ENCODE data around the gene MNAT1.

Gene MNAT1

GRCh38 chr14:60922050-60922449, 187.5 kb downstream of the MNAT1 start:
- no peaks in the 10 kb centered on the region for H3K4me1 ChIP-seq (ENCODE audit: insufficient read depth, low read length)
- no peaks in the 10 kb centered on the region for H3K36me3 ChIP-seq (ENCODE audit: insufficient read depth, low read length)
- H3K9ac ChIP-seq (ENCODE audit: low read depth, low read length): no peak overlapping the region
- H3K9me3 ChIP-seq (ENCODE audit: control insufficient read depth, insufficient read depth, low read length): no peaks in the 10 kb centered on the region

- H3K9me3 ChIP-seq (ENCODE audit: control insufficient read depth, insufficient read depth, low read length): no peaks in the 10 kb centered on the region
- no peaks in the 10 kb centered on the region for H3K36me3 ChIP-seq (ENCODE audit: insufficient read depth, low read length)
- no peaks in the 10 kb centered on the region for H3K4me1 ChIP-seq (ENCODE audit: insufficient read depth, low read length)
- no peak overlapping the region for H3K9ac ChIP-seq (ENCODE audit: low read depth, low read length)
Observed at GRCh38 chr14:60925286-60925685, 190.7 kb downstream of the MNAT1 start.

- H3K36me3 ChIP-seq (ENCODE audit: insufficient read depth, low read length): no peaks in the 10 kb centered on the region
- H3K4me1 ChIP-seq (ENCODE audit: insufficient read depth, low read length): no peaks in the 10 kb centered on the region
- no peak overlapping the region for H3K9ac ChIP-seq (ENCODE audit: low read depth, low read length)
- H3K9me3 ChIP-seq (ENCODE audit: control insufficient read depth, insufficient read depth, low read length): no peaks in the 10 kb centered on the region
Observed at GRCh38 chr14:60926002-60926401, 191.4 kb downstream of the MNAT1 start.

- no peaks in the 10 kb centered on the region for H3K9me3 ChIP-seq (ENCODE audit: control insufficient read depth, insufficient read depth, low read length)
- H3K36me3 ChIP-seq (ENCODE audit: insufficient read depth, low read length): no peaks in the 10 kb centered on the region
- no peak overlapping the region for H3K9ac ChIP-seq (ENCODE audit: low read depth, low read length)
- no peaks in the 10 kb centered on the region for H3K4me1 ChIP-seq (ENCODE audit: insufficient read depth, low read length)
Observed at GRCh38 chr14:60931218-60931617, 196.7 kb downstream of the MNAT1 start.

- Histone ChIP-seq H3K36me3 (ENCODE audit: insufficient read depth, low read length) (no peaks in the 10 kb centered on the region), H3K9ac (ENCODE audit: low read depth, low read length) (no peak overlapping the region), H3K9me3 (ENCODE audit: control insufficient read depth, insufficient read depth, low read length) (no peaks in the 10 kb centered on the region), H3K4me1 (ENCODE audit: insufficient read depth, low read length) (no peaks in the 10 kb centered on the region)
Observed at GRCh38 chr14:60933920-60934655, 199.5 kb downstream of the MNAT1 start.

GRCh38 chr14:60935319-60935718, 200.8 kb downstream of the MNAT1 start:
- H3K9ac ChIP-seq (ENCODE audit: low read depth, low read length): no peak overlapping the region
- no peaks in the 10 kb centered on the region for H3K9me3 ChIP-seq (ENCODE audit: control insufficient read depth, insufficient read depth, low read length)
- no peaks in the 10 kb centered on the region for H3K36me3 ChIP-seq (ENCODE audit: insufficient read depth, low read length)
- no peaks in the 10 kb centered on the region for H3K4me1 ChIP-seq (ENCODE audit: insufficient read depth, low read length)

GRCh38 chr14:60943637-60944032, 209.1 kb downstream of the MNAT1 start:
- H3K36me3 ChIP-seq (ENCODE audit: insufficient read depth, low read length): 0 out of 2 replicates have a peak, but pooled peaks cover 4% of the 10 kb centered on the region
- H3K9ac ChIP-seq (ENCODE audit: low read depth, low read length): no peak overlapping the region
- H3K4me1 ChIP-seq (ENCODE audit: insufficient read depth, low read length): 0 out of 2 replicates have a peak, but pooled peaks cover 4% of the 10 kb centered on the region
- no peaks in the 10 kb centered on the region for H3K9me3 ChIP-seq (ENCODE audit: control insufficient read depth, insufficient read depth, low read length)

- Histone ChIP-seq H3K9me3 (ENCODE audit: control insufficient read depth, insufficient read depth, low read length) (no peaks in the 10 kb centered on the region), H3K36me3 (ENCODE audit: insufficient read depth, low read length) (0 out of 2 replicates have a peak, but pooled peaks cover 4% of the 10 kb centered on the region), H3K9ac (ENCODE audit: low read depth, low read length) (no peak overlapping the region), H3K4me1 (ENCODE audit: insufficient read depth, low read length) (0 out of 2 replicates have a peak, but pooled peaks cover 4% of the 10 kb centered on the region)
Observed at GRCh38 chr14:60944204-60944603, 209.6 kb downstream of the MNAT1 start.

- no peak overlapping the region for H3K9ac ChIP-seq (ENCODE audit: low read depth, low read length)
- 0 out of 2 replicates have a peak, but pooled peaks cover 4% of the 10 kb centered on the region for H3K4me1 ChIP-seq (ENCODE audit: insufficient read depth, low read length)
- H3K9me3 ChIP-seq (ENCODE audit: control insufficient read depth, insufficient read depth, low read length): no peaks in the 10 kb centered on the region
- H3K36me3 ChIP-seq (ENCODE audit: insufficient read depth, low read length): 0 out of 2 replicates have a peak, but pooled peaks cover 4% of the 10 kb centered on the region
Observed at GRCh38 chr14:60945984-60946383, 211.4 kb downstream of the MNAT1 start.

GRCh38 chr14:60946773-60947172, 212.2 kb downstream of the MNAT1 start:
- Histone ChIP-seq H3K36me3 (ENCODE audit: insufficient read depth, low read length) (0 out of 2 replicates have a peak, but pooled peaks cover 4% of the 10 kb centered on the region), H3K4me1 (ENCODE audit: insufficient read depth, low read length) (0 out of 2 replicates have a peak, but pooled peaks cover 4% of the 10 kb centered on the region), H3K9me3 (ENCODE audit: control insufficient read depth, insufficient read depth, low read length) (no peaks in the 10 kb centered on the region), H3K9ac (ENCODE audit: low read depth, low read length) (no peak overlapping the region)

GRCh38 chr14:60951776-60952435, 217.3 kb downstream of the MNAT1 start:
- Histone ChIP-seq H3K9me3 (ENCODE audit: control insufficient read depth, insufficient read depth, low read length) (peaks cover 5% of the 10 kb centered on the region), H3K36me3 (ENCODE audit: insufficient read depth, low read length) (no peaks in the 10 kb centered on the region), H3K9ac (ENCODE audit: low read depth, low read length) (no peak overlapping the region), H3K4me1 (ENCODE audit: insufficient read depth, low read length) (0 out of 2 replicates have a peak, but pooled peaks cover 4% of the 10 kb centered on the region)

GRCh38 chr14:60956202-60956601, 221.6 kb downstream of the MNAT1 start:
- no peaks in the 10 kb centered on the region for H3K4me1 ChIP-seq (ENCODE audit: insufficient read depth, low read length)
- H3K9me3 ChIP-seq (ENCODE audit: control insufficient read depth, insufficient read depth, low read length): peaks cover 15% of the 10 kb centered on the region
- no peak overlapping the region for H3K9ac ChIP-seq (ENCODE audit: low read depth, low read length)
- no peaks in the 10 kb centered on the region for H3K36me3 ChIP-seq (ENCODE audit: insufficient read depth, low read length)

- Histone ChIP-seq H3K9me3 (ENCODE audit: control insufficient read depth, insufficient read depth, low read length) (peaks cover 15% of the 10 kb centered on the region), H3K9ac (ENCODE audit: low read depth, low read length) (no peak overlapping the region), H3K36me3 (ENCODE audit: insufficient read depth, low read length) (no peaks in the 10 kb centered on the region), H3K4me1 (ENCODE audit: insufficient read depth, low read length) (no peaks in the 10 kb centered on the region)
Observed at GRCh38 chr14:60956632-60957031, 222.1 kb downstream of the MNAT1 start.

- H3K9me3 ChIP-seq (ENCODE audit: control insufficient read depth, insufficient read depth, low read length): peaks cover 15% of the 10 kb centered on the region
- no peaks in the 10 kb centered on the region for H3K36me3 ChIP-seq (ENCODE audit: insufficient read depth, low read length)
- no peaks in the 10 kb centered on the region for H3K4me1 ChIP-seq (ENCODE audit: insufficient read depth, low read length)
- H3K9ac ChIP-seq (ENCODE audit: low read depth, low read length): no peak overlapping the region
Observed at GRCh38 chr14:60958146-60958545, 223.6 kb downstream of the MNAT1 start.

GRCh38 chr14:60963761-60964160, 229.2 kb downstream of the MNAT1 start:
- no peak overlapping the region for H3K9ac ChIP-seq (ENCODE audit: low read depth, low read length)
- no peaks in the 10 kb centered on the region for H3K9me3 ChIP-seq (ENCODE audit: control insufficient read depth, insufficient read depth, low read length)
- H3K4me1 ChIP-seq (ENCODE audit: insufficient read depth, low read length): 0 out of 2 replicates have a peak, but pooled peaks cover 2% of the 10 kb centered on the region
- H3K36me3 ChIP-seq (ENCODE audit: insufficient read depth, low read length): no peaks in the 10 kb centered on the region
